Muscle layer of duodenum (tissue), 2 donors: ENCODE results near the gene CAPN12.
A peak's percentile ranks its signal among the peaks of the same experiment; 100 is the strongest.

Experiments used
- H3K27ac ChIP-seq: one replicate; pipeline ENCODE4 v1.7.0; 2013; ENCODE audit warnings: mild to moderate bottlenecking, low read length
- H3K27me3 ChIP-seq: one replicate; pipeline ENCODE4 v1.7.0; 2013; ENCODE audit warnings: low read depth, mild to moderate bottlenecking, control low read depth, low read length
- H3K36me3 ChIP-seq, 2 donors: one replicate each; pipeline ENCODE4 v1.7.0; 2013; ENCODE audit warnings: low read length in 2 of 2, control low read depth in 1 of 2, mild to moderate bottlenecking in 1 of 2; ENCODE audit not compliant: insufficient read depth in 2 of 2, control insufficient read depth in 1 of 2
- H3K4me1 ChIP-seq, 2 donors: one replicate each; pipeline ENCODE4 v1.7.0; 2013; ENCODE audit warnings: low read length in 2 of 2, mild to moderate bottlenecking in 2 of 2, control low read depth in 1 of 2, moderate library complexity in 1 of 2; ENCODE audit not compliant: insufficient read depth in 2 of 2, control insufficient read depth in 1 of 2
- H3K4me3 ChIP-seq, 2 donors: one replicate each; pipeline ENCODE4 v1.7.0; 2013; ENCODE audit warnings: low read length in 2 of 2, low read depth in 1 of 2, mild to moderate bottlenecking in 1 of 2
- H3K9me3 ChIP-seq, 2 donors: one replicate each; pipeline ENCODE4 v1.7.0; 2013; ENCODE audit warnings: low read length in 2 of 2, control low read depth in 1 of 2, mild to moderate bottlenecking in 1 of 2; ENCODE audit not compliant: control insufficient read depth in 1 of 2
- donor health status: healthy.

CAPN12 gene

GRCh38 chr19:38697641-38698071, 46.6 kb downstream of the CAPN12 start:
- Histone ChIP-seq H3K4me1 (peaks cover 52 to 83% of the 10 kb centered on the region in 2 donors), H3K27ac (peak overlapping the region; percentile 54), H3K9me3 (no peaks in the 10 kb centered on the region), H3K27me3 (no peaks in the 10 kb centered on the region), H3K36me3 (peaks cover 30 to 48% of the 10 kb centered on the region in 2 donors), H3K4me3 (no peak overlapping the region)

- H3K36me3 ChIP-seq: peaks cover 30 to 45% of the 10 kb centered on the region in 2 donors
- peaks cover 56 to 86% of the 10 kb centered on the region in 2 donors for H3K4me1 ChIP-seq
- H3K9me3 ChIP-seq: no peaks in the 10 kb centered on the region
- H3K27ac ChIP-seq: peak overlapping the region; percentile 54
- H3K4me3 ChIP-seq: no peak overlapping the region
- no peaks in the 10 kb centered on the region for H3K27me3 ChIP-seq
Measured at GRCh38 chr19:38697197-38697596, 47.1 kb downstream of the CAPN12 start.

- Histone ChIP-seq H3K4me1 (peaks cover 58 to 87% of the 10 kb centered on the region in 2 donors), H3K27ac (peak overlapping the region; percentile 6), H3K27me3 (no peaks in the 10 kb centered on the region), H3K36me3 (peaks cover 29 to 40% of the 10 kb centered on the region in 2 donors), H3K9me3 (no peaks in the 10 kb centered on the region), H3K4me3 (no peak overlapping the region)
Measured at GRCh38 chr19:38696729-38697055, 47.6 kb downstream of the CAPN12 start.

GRCh38 chr19:38695832-38696728, 48.2 kb downstream of the CAPN12 start:
- Histone ChIP-seq H3K4me3 (no peak overlapping the region), H3K27ac (peak overlapping the region; percentile 93)

GRCh38 chr19:38695317-38695683, 49.0 kb downstream of the CAPN12 start:
- Histone ChIP-seq H3K9me3 (no peaks in the 10 kb centered on the region), H3K4me3 (no peak overlapping the region), H3K36me3 (peaks cover 15 to 27% of the 10 kb centered on the region in 2 donors), H3K27me3 (no peaks in the 10 kb centered on the region), H3K27ac (peak overlapping the region; percentile 93), H3K4me1 (peaks cover 47 to 74% of the 10 kb centered on the region in 2 donors)

More at GRCh38 chr19:38695832-38696728, 48.2 kb downstream of the CAPN12 start:
- H3K27me3 ChIP-seq: no peaks in the 10 kb centered on the region
- H3K36me3 ChIP-seq: peaks cover 23 to 34% of the 10 kb centered on the region in 2 donors
- H3K4me1 ChIP-seq: peaks cover 52 to 81% of the 10 kb centered on the region in 2 donors
- no peaks in the 10 kb centered on the region for H3K9me3 ChIP-seq

GRCh38 chr19:38693380-38694223, 50.7 kb downstream of the CAPN12 start:
- H3K4me3 ChIP-seq: peak overlapping the region in 1 of 2 donors; percentile 41
- H3K36me3 ChIP-seq: peaks cover 14 to 24% of the 10 kb centered on the region in 2 donors
- H3K27ac ChIP-seq: peak overlapping the region; percentile 93
- no peaks in the 10 kb centered on the region for H3K9me3 ChIP-seq
- H3K27me3 ChIP-seq: no peaks in the 10 kb centered on the region
- H3K4me1 ChIP-seq: peaks cover 49 to 72% of the 10 kb centered on the region in 2 donors

GRCh38 chr19:38692458-38693379, 51.6 kb downstream of the CAPN12 start:
- no peaks in the 10 kb centered on the region for H3K27me3 ChIP-seq
- H3K4me1 ChIP-seq: peaks cover 47 to 69% of the 10 kb centered on the region in 2 donors
- peak overlapping the region; percentile 93 for H3K27ac ChIP-seq
- no peaks in the 10 kb centered on the region for H3K9me3 ChIP-seq
- H3K36me3 ChIP-seq: peaks cover 17 to 24% of the 10 kb centered on the region in 2 donors
- H3K4me3 ChIP-seq: peak overlapping the region in 1 of 2 donors; percentile 41

- H3K36me3 ChIP-seq: peaks cover 19 to 20% of the 10 kb centered on the region in 2 donors
- H3K4me3 ChIP-seq: peak overlapping the region in 1 of 2 donors; percentile 41
- no peaks in the 10 kb centered on the region for H3K9me3 ChIP-seq
- H3K27ac ChIP-seq: peak overlapping the region; percentile 93
- H3K4me1 ChIP-seq: peaks cover 46 to 62% of the 10 kb centered on the region in 2 donors
- no peaks in the 10 kb centered on the region for H3K27me3 ChIP-seq
Measured at GRCh38 chr19:38691938-38692457, 52.3 kb downstream of the CAPN12 start.

GRCh38 chr19:38690832-38691231, 53.4 kb downstream of the CAPN12 start:
- Histone ChIP-seq H3K4me3 (no peak overlapping the region), H3K36me3 (peaks cover 17 to 22% of the 10 kb centered on the region in 2 donors), H3K9me3 (no peaks in the 10 kb centered on the region), H3K27ac (peak overlapping the region; percentile 71), H3K27me3 (no peaks in the 10 kb centered on the region), H3K4me1 (peaks cover 45 to 57% of the 10 kb centered on the region in 2 donors)

GRCh38 chr19:38690146-38690545, 54.1 kb downstream of the CAPN12 start:
- peaks cover 45 to 57% of the 10 kb centered on the region in 2 donors for H3K4me1 ChIP-seq
- H3K27ac ChIP-seq: peak overlapping the region; percentile 71
- H3K9me3 ChIP-seq: no peaks in the 10 kb centered on the region
- H3K4me3 ChIP-seq: no peak overlapping the region
- H3K36me3 ChIP-seq: peaks cover 16 to 29% of the 10 kb centered on the region in 2 donors
- H3K27me3 ChIP-seq: no peaks in the 10 kb centered on the region
